Thymus (tissue), 11 donors: ENCODE results near the gene KLRC2. TPM values are rescaled to one million over a fixed set of nuclear protein-coding genes. Genes with fewer than 3 reads are reported as not detected.
"Not testable (repeated sequence)": the region's sequence is repeated elsewhere in the genome, so short reads cannot be mapped to it uniquely, and the experiment has no call there.

Experiments used
- DNase-seq, 9 donors: peaks; one replicate each; pipeline ENCODE4 v3.0.0-alpha.2; 2013; ENCODE audit warnings: low spot score in 9 of 9, low read depth in 6 of 9, missing footprints in 1 of 9
- H3K27ac ChIP-seq, 2 donors: one replicate each; pipeline ENCODE4 v1.5.1; 2013; ENCODE audit warnings: control low read depth in 1 of 2, low read depth in 1 of 2, low read length in 1 of 2, mild to moderate bottlenecking in 1 of 2, moderate library complexity in 1 of 2
- H3K27me3 ChIP-seq, 2 donors: one replicate each; pipeline ENCODE4 v1.5.1; 2013; ENCODE audit warnings: low read length in 1 of 2; ENCODE audit not compliant: control insufficient read depth in 2 of 2, insufficient read depth in 1 of 2
- H3K36me3 ChIP-seq, 2 donors: one replicate each; pipeline ENCODE4 v1.5.1; 2013; ENCODE audit warnings: low read length in 1 of 2, mild to moderate bottlenecking in 1 of 2, moderate library complexity in 1 of 2; ENCODE audit not compliant: control insufficient read depth in 2 of 2, insufficient read depth in 2 of 2
- H3K4me1 ChIP-seq, 2 donors: one replicate each; pipeline ENCODE4 v1.5.1; 2013; ENCODE audit warnings: low read length in 2 of 2; ENCODE audit not compliant: control insufficient read depth in 2 of 2, insufficient read depth in 2 of 2
- H3K4me3 ChIP-seq, 2 donors: one replicate each; pipeline ENCODE4 v1.5.1; 2013; ENCODE audit warnings: low read length in 2 of 2, control low read depth in 1 of 2, mild to moderate bottlenecking in 1 of 2
- H3K9me3 ChIP-seq, 2 donors: one replicate each; pipeline ENCODE4 v1.5.1; 2013; ENCODE audit warnings: low read length in 1 of 2, mild to moderate bottlenecking in 1 of 2; ENCODE audit not compliant: control insufficient read depth in 2 of 2, insufficient read depth in 1 of 2
- WGBS: extraction: QIAGEN DNeasy Blood & Tissue Kit; methylation state at CpG from one replicate; pipeline ENCODE4 v1.1.7; 2013; 5-methylcytosine and 5-hydroxymethylcytosine counted together
- polyA plus RNA-seq: library from polyadenylated mRNA; stranded (reverse); fragments of 200-250 nt; gene quantifications from one replicate; pipeline ENCODE4 v1.2.3, GENCODE V29; 2013
- total RNA-seq: library from RNA; stranded (reverse); fragments of 120-200 nt; gene quantifications from one replicate; pipeline ENCODE4 v1.2.4, GENCODE V29; 2013
- donor health status: healthy.

Gene KLRC2
- total and polyA plus RNA-seq, 2 donors = 1.2 to 10.8 TPM

DNA sequence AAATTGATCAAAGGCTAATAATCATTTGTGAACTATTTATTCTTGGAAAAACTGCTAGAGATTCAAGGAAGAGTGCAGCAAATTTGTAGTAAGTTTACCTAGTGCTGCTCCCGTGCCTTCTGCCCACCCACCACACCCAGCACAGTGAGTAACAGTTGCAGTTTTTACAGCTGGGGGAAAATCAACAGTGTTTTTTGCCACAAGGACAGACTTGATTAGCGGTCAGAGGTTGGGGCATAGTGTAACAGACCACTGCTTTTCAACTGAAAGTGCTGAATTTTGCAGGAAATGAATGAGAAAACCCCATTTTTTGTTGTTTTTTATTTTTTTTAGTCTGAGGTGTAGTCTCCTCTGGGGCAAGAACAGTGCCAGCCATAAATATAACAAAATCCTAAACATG lies 38.5 kb downstream of the KLRC2 start:
- Histone ChIP-seq H3K4me3 (no peak overlapping the region), H3K27me3 (no peaks in the 10 kb centered on the region), H3K9me3 (no peaks in the 10 kb centered on the region), H3K36me3 (no peaks in the 10 kb centered on the region), H3K27ac (no peak overlapping the region), H3K4me1 (peaks cover 4 to 19% of the 10 kb centered on the region in 2 donors)
- 40% methylated on average over 2 of the region's 2 CpGs for WGBS
- no peak for DNase-seq

GRCh38 chr12:10396176-10396575 lies 39.6 kb downstream of the KLRC2 start:
- H3K27me3 ChIP-seq, H3K9me3 ChIP-seq, H3K27ac ChIP-seq, DNase-seq, H3K36me3 ChIP-seq, H3K4me3 ChIP-seq: not testable (repeated sequence)
- 98% methylated on average over 15 of the region's 15 CpGs for WGBS
- peaks cover 4 to 20% of the 10 kb centered on the region in 2 donors for H3K4me1 ChIP-seq

DNA sequence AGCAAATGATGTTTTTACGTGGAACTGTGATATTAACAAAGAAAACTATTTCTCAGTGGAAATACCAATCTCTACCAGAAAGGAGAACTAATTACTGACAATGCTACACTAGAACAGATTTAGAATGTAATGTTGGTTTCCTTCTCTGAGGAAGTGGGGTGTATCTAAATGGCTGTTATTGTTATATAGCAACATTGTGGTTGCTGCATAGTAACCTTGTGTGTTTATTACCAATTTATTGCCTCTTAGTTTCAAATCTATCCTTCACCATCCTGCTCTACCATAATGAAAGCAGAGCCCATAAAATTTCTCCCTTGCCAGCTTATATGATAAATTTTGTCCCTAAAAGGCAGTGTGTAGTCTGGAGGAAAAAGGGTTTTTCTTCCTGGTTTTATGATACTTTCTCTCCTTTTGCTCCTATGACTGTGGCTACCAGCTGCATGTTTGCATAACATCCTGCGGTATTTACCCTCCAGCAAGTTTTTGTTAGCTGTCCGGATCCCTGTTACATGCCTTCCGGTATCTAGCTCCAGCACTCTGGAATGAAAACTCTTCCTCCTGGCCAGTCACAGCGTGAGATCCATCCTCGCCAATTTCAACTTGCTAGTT lies 40.3 kb downstream of the KLRC2 start:
- Histone ChIP-seq H3K27ac (peak overlapping the region; percentile 46 to 50), H3K4me1 (peaks cover 4 to 20% of the 10 kb centered on the region in 2 donors), H3K27me3 (no peaks in the 10 kb centered on the region), H3K36me3 (no peaks in the 10 kb centered on the region), H3K9me3 (no peaks in the 10 kb centered on the region), H3K4me3 (no peak overlapping the region)
- DNase-seq = peak in 1 of 9 donors; percentile 51
- 58% methylated on average over 6 of the region's 6 CpGs for WGBS

DNA sequence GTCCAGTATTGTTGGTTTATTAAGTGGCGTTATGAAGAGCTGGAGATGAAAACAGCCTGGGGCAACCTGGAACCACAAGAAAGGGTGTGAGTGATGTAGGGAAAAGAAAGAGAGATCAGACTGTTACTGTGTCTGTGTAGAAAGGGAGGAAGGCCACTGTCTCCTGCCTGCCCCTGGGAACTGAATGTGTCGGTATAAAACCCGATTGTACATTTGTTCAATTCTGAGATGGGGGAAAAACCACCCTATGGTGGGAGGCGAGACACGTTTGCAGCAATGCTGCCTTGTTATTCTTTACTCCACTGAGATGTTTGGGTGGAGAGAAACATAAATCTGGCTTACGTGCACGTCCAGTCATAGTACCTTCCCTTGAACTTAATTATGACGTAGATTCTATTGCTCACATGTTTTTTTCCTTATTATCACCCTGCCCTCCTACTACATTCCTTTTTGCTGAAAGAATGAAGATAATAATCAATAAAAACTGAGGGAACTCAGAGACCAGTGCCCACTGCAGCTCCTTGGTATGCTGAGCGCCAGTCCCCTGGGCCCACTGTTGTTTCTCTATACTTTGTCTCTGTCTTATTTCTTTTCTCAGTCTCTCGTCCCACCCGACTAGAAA lies 41.2 kb downstream of the KLRC2 start:
- 72% methylated on average over 11 of the region's 11 CpGs for WGBS
- DNase-seq = peak in 1 of 9 donors; percentile 45
- H3K4me3 ChIP-seq, H3K9me3 ChIP-seq, H3K27me3 ChIP-seq, H3K36me3 ChIP-seq: not testable (repeated sequence)
- Histone ChIP-seq H3K27ac (peak overlapping the region in 1 of 2 donors; percentile 43), H3K4me1 (peaks cover 4 to 20% of the 10 kb centered on the region in 2 donors)

DNA sequence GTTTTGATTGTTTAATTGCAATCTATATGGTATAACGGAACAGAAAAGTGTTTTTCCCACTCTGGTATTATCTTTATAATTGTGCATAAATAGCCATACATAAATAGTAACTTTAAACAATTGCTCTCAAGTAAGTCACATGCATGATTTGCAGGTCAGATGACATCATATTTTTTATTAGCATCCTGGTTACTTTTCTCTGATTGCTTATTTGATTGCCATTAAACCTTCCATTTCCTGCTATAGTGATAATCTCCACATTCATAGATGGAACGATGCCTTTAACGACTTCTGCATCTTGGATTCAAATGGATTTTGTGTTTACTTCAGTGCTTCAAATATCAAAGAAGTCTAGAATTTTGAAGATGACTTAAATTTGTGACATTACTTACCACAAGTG lies 42.5 kb downstream of the KLRC2 start:
- no peak for DNase-seq
- Histone ChIP-seq H3K4me3 (no peak overlapping the region), H3K4me1 (peaks cover 4 to 20% of the 10 kb centered on the region in 2 donors), H3K9me3 (no peaks in the 10 kb centered on the region), H3K27ac (no peak overlapping the region), H3K36me3 (no peaks in the 10 kb centered on the region), H3K27me3 (no peaks in the 10 kb centered on the region)
- WGBS = 74% methylated on average over 3 of the region's 3 CpGs

GRCh38 chr12:10392394-10392930 lies 43.3 kb downstream of the KLRC2 start:
- Histone ChIP-seq H3K9me3 (no peaks in the 10 kb centered on the region), H3K36me3 (no peaks in the 10 kb centered on the region), H3K4me3 (no peak overlapping the region), H3K27me3 (no peaks in the 10 kb centered on the region), H3K4me1 (peaks cover 4 to 20% of the 10 kb centered on the region in 2 donors), H3K27ac (peak overlapping the region in 1 of 2 donors; percentile 2)
- 25% methylated on average over 7 of the region's 7 CpGs for WGBS
- peak in 1 of 9 donors; percentile 40 for DNase-seq

GRCh38 chr12:10390991-10391390 lies 44.8 kb downstream of the KLRC2 start:
- H3K27me3 ChIP-seq, H3K4me3 ChIP-seq, DNase-seq, H3K36me3 ChIP-seq, H3K9me3 ChIP-seq, H3K27ac ChIP-seq: not testable (repeated sequence)
- 98% methylated on average over 7 of the region's 7 CpGs for WGBS
- H3K4me1 ChIP-seq = peaks cover 4 to 20% of the 10 kb centered on the region in 2 donors

DNA sequence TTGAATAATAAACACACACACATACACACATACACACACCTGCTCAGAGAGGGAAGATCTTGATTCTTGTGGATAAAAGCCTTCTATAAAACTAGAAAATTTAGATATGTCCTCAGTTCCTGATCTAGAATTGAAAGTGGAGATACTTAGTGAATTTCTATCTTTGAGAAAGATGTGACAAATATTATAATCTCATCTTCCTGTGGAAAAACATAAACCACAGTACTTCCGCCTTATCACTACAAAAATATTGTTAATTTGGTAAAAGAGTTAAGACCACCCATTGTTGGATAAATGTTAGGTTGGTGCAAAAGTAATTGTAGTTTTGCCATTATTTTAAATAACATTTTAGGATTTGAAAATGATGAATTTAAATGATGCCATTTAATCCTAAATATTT lies 45.9 kb downstream of the KLRC2 start, which contains the start of gene KLRK1:
Gene KLRK1, minus strand, starts transcription at position 138 of the 400 bp plus-strand sequence. CDS start 1,231 bp downstream, outside the sequence.
- Histone ChIP-seq H3K4me1 (peaks cover 0 to 11% of the 10 kb centered on the region in 2 donors), H3K36me3 (no peaks in the 10 kb centered on the region), H3K27ac (no peak within 1 kb of the TSS), H3K9me3 (no peaks in the 10 kb centered on the region), H3K27me3 (no peaks in the 10 kb centered on the region), H3K4me3 (no peak within 1 kb of the TSS)
- no peak for DNase-seq
- WGBS = 27% methylated on average over 1 of the region's 1 CpG

GRCh38 chr12:10388624-10389413 lies 47.0 kb downstream of the KLRC2 start:
- H3K4me3 ChIP-seq = no peak overlapping the region
- H3K4me1 ChIP-seq = peaks cover 0 to 5% of the 10 kb centered on the region in 2 donors
- H3K27ac ChIP-seq = no peak overlapping the region
- no peaks in the 10 kb centered on the region for H3K9me3 ChIP-seq
- peak in 1 of 9 donors; percentile 45 for DNase-seq
- H3K36me3 ChIP-seq = no peaks in the 10 kb centered on the region
- WGBS = 37% methylated on average over 9 of the region's 9 CpGs
- no peaks in the 10 kb centered on the region for H3K27me3 ChIP-seq
